Adrenal gland (tissue), 12 donors: Measurements from ENCODE around the gene EDARADD. TPM values are rescaled to one million over a fixed set of nuclear protein-coding genes. Genes with fewer than 3 reads are reported as not detected.

Experiments
- DNase-seq, 7 donors: peaks; one replicate each; pipeline ENCODE4 v3.0.0-alpha.2; 2019 to 2020
- H3K27ac ChIP-seq, 5 donors: fragments of 200-600 bp; sonication (generic) in 4 of 5; 1 replicate in 3 of 5; 2 replicates in 2 of 5; pipeline versions ENCODE4 v1.5.1 to v1.8.0; 2016 to 2020; ENCODE audit warnings: mild to moderate bottlenecking in 1 of 5
- H3K27me3 ChIP-seq: fragments of 200-600 bp; 2 replicates; pipeline ENCODE4 v1.8.0; 2021
- H3K36me3 ChIP-seq, 2 donors: fragments of 200-600 bp; replicated peaks in 1 of 2; 1 replicate in 1 of 2; 2 replicates in 1 of 2; pipeline versions ENCODE4 v1.5.1 to v1.8.0; 2018 to 2022
- H3K4me1 ChIP-seq, 2 donors: fragments of 200-600 bp; replicated peaks in 1 of 2; 1 replicate in 1 of 2; 2 replicates in 1 of 2; pipeline versions ENCODE4 v1.5.1 to v1.8.0; 2018 to 2021
- H3K4me3 ChIP-seq, 4 donors: fragments of 200-600 bp; sonication (generic) in 3 of 4; one replicate each; pipeline ENCODE4 v1.5.1; 2016 to 2018
- H3K9me3 ChIP-seq, 3 donors: fragments of 200-600 bp; sonication (generic) in 1 of 3; replicated peaks in 1 of 3; 1 replicate in 2 of 3; 2 replicates in 1 of 3; pipeline versions ENCODE4 v1.5.1 to v1.8.0; 2016 to 2021
- POLR2A ChIP-seq, 2 donors: fragments of 450-650 bp; IDR thresholded peaks; one replicate each; pipeline ENCODE4 v1.6.1; 2017; ENCODE audit warnings: antibody characterized with exemption in 2 of 2, mild to moderate bottlenecking in 2 of 2, moderate library complexity in 1 of 2
- WGBS, 4 donors: extraction: QIAGEN DNeasy Blood & Tissue Kit in 2 of 4; methylation state at CpG; one replicate each; pipeline versions ENCODE4 v1.1.5 to v1.1.7; 2013 to 2017; 5-methylcytosine and 5-hydroxymethylcytosine counted together
- intact Hi-C, 2 donors: fragments of 100-400 bp; cut with DNase I; formaldehyde crosslinking; loops; one replicate each; pipeline versions ENCODE4 v1.14.1 to v1.15.0; 2022 to 2023
- polyA plus RNA-seq, 3 donors: library from polyadenylated mRNA; stranded (reverse); fragments of 200-250 nt in 2 of 3; fragments of 350-450 nt in 1 of 3; fragmentation: Illumina TruSeq in 1 of 3; extraction: RNeasy Lipid Tissue Mini Kit (QIAGEN cat#74804) in 1 of 3; gene quantifications; one replicate each; pipeline ENCODE4 v1.2.3, GENCODE V29; 2013 to 2014
- total RNA-seq, 9 donors: library from RNA; depleted of rRNA in 4 of 9; stranded (reverse); fragments of >200 nt in 4 of 9; fragments of 120-200 nt in 1 of 9; fragmentation: NEBNext Ultra II Directional in 1 of 9; extraction: Animal tissue kit (Norgen Biotek cat#: 25700) in 1 of 9; gene quantifications; one replicate each; pipeline versions ENCODE4 v1.1.0 to v1.2.4, GENCODE V29; 2013 to 2023
- TF ChIP-seq, protein P1 (sequence below), 6 experiments: fragments of 450-650 bp in 4 of 6; fragments of 200-600 bp in 2 of 6; sonication (generic) in 1 of 6; IDR thresholded peaks; 1 replicate in 5 of 6; 2 replicates in 1 of 6; pipeline versions ENCODE4 v1.5.1 to v1.8.0; 2016 to 2021; ENCODE audit warnings: antibody characterized with exemption in 6 of 6, mild to moderate bottlenecking in 2 of 6, moderate library complexity in 1 of 6
- donor health status: healthy with polysubstance abuse.
- donor health status: Bipolar disorder and iron deficiency.
- donor health status: DM: yes; HTN: yes; CAD: no.
- donor health status: DM: no; HTN: no; CAD: no.
- donor health status: DM: no; HTN: no; CAD: no.
- donor health status: DM: yes; HTN: yes; CAD: no.

EDARADD gene
- total and polyA plus RNA-seq, 12 donors: 0.03 to 1.2 (median 0.27) TPM; not detected in 1

DNA sequence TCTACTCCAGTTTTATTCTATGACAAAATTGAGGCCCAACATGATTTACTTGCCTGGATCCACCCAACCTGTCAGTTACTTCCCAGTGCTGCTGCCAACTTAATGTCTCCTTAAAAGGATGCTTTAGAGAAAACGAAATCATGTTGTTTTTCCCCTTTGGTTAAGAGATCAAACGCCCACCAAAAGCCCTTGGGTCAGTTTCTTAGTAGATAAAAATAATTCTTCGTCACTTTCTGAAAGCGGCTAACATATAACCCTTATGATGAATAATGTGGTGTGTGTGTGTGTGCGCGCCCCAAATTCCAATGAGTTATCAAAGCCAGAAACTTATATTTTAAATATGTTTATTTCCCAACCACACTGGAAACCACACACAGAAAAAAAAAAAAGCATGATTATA, 77.0 kb downstream of the EDARADD start:
- no peaks in the 10 kb centered on the region for H3K9me3 ChIP-seq
- TF ChIP-seq POLR2A (IDR thresholded peaks at IDR 0.05): no peak
- TF ChIP-seq, protein P1, sequence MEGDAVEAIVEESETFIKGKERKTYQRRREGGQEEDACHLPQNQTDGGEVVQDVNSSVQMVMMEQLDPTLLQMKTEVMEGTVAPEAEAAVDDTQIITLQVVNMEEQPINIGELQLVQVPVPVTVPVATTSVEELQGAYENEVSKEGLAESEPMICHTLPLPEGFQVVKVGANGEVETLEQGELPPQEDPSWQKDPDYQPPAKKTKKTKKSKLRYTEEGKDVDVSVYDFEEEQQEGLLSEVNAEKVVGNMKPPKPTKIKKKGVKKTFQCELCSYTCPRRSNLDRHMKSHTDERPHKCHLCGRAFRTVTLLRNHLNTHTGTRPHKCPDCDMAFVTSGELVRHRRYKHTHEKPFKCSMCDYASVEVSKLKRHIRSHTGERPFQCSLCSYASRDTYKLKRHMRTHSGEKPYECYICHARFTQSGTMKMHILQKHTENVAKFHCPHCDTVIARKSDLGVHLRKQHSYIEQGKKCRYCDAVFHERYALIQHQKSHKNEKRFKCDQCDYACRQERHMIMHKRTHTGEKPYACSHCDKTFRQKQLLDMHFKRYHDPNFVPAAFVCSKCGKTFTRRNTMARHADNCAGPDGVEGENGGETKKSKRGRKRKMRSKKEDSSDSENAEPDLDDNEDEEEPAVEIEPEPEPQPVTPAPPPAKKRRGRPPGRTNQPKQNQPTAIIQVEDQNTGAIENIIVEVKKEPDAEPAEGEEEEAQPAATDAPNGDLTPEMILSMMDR (IDR thresholded peaks at IDR 0.05): no peak
- 67 to 74% (median 71%) methylated on average over 6 of the region's 6 CpGs for WGBS, 4 donors
- no peaks in the 10 kb centered on the region for H3K27me3 ChIP-seq
- no peak for DNase-seq
- no peak overlapping the region for H3K4me3 ChIP-seq
- no peaks in the 10 kb centered on the region for H3K4me1 ChIP-seq
- no peaks in the 10 kb centered on the region for H3K36me3 ChIP-seq
- intact Hi-C loops: no loop called here
- H3K27ac ChIP-seq: no peak overlapping the region

DNA sequence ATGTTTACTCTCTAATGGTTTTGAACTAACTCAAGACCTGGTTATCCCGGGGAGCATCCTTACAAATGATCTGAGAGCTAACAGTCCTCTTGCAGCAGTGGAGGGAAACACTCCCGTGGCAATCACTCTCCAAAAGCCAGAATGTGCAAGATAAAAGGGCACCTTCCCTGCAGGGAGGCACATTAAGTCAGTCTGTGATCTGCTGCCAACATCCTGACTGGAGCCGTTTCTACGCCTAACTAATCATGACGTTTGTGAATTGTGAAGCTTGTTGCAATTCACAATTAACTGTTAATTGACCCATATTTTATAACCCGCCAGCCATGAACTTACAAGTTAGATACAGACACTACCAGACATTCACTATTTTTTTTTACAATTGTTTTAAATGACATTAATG, 77.6 kb downstream of the EDARADD start:
- Histone ChIP-seq H3K27ac (no peak overlapping the region), H3K4me3 (no peak overlapping the region), H3K36me3 (no peaks in the 10 kb centered on the region), H3K27me3 (no peaks in the 10 kb centered on the region), H3K9me3 (no peaks in the 10 kb centered on the region), H3K4me1 (no peaks in the 10 kb centered on the region)
- 19 to 32% (median 25%) methylated on average over 6 of the region's 6 CpGs for WGBS, 4 donors
- TF ChIP-seq POLR2A (IDR thresholded peaks at IDR 0.05): no peak
- TF ChIP-seq, protein P1 (IDR thresholded peaks at IDR 0.05): no peak
- intact Hi-C loops: no loop called here
- DNase-seq: no peak

DNA sequence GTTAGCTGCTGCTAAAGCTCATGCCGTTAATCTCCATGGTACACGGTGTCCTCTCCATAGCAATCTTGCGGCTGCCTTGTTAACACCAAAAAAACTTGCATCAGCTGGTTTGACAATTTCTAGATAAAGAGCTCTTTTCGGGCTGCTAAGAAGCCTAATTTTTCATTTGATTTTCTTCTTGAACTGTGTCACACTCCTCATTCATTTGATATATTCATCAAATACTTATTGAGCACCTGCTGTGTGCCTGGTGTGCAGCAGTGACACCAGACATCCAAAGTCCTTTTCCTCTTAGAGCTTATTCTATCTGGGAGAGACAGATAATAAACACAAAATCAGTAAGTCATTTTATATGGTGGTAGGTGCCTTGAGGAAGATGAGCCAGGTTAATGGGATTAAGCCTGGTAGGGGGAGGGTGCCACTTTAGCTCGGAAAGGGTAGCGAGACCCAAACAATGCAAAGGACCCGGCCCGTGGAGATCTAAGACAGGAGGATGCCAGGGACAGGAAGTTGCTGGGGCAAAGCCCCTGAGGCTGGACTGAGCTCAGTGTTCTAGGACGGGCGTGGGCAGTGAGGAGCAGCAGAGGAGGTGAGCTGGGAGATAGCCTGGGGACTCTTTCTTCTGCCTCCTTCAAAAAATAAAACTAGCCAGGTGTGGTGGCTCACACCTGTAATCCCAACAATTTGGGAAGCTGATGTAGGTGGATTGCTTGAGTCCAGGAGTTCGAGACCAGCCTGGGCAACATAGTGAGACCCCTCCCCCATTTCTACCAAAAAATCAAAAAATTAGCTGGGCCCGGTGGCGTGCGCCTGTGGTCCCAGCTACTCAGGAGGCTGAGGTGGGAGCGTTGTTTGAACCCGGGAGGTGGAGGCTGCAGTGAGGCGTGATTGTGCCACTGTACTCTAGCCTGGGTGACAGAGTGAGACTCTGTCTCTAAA, 79.0 kb downstream of the EDARADD start:
- DNase-seq: no peak
- Histone ChIP-seq H3K4me1 (no peaks in the 10 kb centered on the region), H3K36me3 (no peaks in the 10 kb centered on the region), H3K27ac (no peak overlapping the region), H3K27me3 (no peaks in the 10 kb centered on the region), H3K4me3 (no peak overlapping the region), H3K9me3 (no peaks in the 10 kb centered on the region)
- WGBS, 4 donors: 66 to 73% (median 68%) methylated on average over 17 of the region's 17 CpGs
- intact Hi-C loops: no loop called here
- no peak for TF ChIP-seq POLR2A (IDR thresholded peaks at IDR 0.05)
- TF ChIP-seq, protein P1 (IDR thresholded peaks at IDR 0.05): no peak

DNA sequence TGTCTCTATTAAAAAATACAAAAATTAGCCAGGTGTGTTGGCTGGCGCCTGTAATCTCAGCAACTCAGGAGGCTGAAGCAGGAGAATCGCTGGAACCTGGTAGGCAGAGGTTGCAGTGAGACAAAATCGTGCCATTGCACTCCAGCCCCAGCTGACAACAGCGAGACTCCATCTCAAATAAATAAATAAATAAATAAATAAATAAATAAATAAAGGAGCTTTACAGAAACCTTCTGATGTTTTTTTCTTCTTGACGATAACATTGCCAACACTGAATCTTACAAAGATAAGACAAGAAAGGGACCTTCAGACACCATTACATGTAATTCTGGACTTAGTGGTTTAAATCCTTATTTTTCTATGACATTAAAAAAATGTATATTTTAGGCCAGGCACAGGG, 81.9 kb downstream of the EDARADD start:
- no peak for DNase-seq
- H3K4me3 ChIP-seq: no peak overlapping the region
- H3K36me3 ChIP-seq: no peaks in the 10 kb centered on the region
- no peak overlapping the region for H3K27ac ChIP-seq
- H3K9me3 ChIP-seq: no peaks in the 10 kb centered on the region
- TF ChIP-seq POLR2A (IDR thresholded peaks at IDR 0.05): no peak
- TF ChIP-seq, protein P1 (IDR thresholded peaks at IDR 0.05): no peak
- no peaks in the 10 kb centered on the region for H3K27me3 ChIP-seq
- 87 to 89% (median 87%) methylated on average over 5 of the region's 5 CpGs for WGBS, 4 donors
- intact Hi-C loops: no loop called here
- H3K4me1 ChIP-seq: no peaks in the 10 kb centered on the region
